A549 (cell line): Measurements from ENCODE around the gene ACTR2.

ENCODE experiments used
- CTCF ChIP-seq: fragments of >200 bp; sonication (Bioruptor Twin); formaldehyde crosslinking; IDR thresholded peaks from 3 replicates; pipeline ENCODE4 v1.5.1; 2016
- ELK1 ChIP-seq: fragments of 150-350 bp; IDR thresholded peaks from 2 replicates; pipeline ENCODE4 v1.6.1; 2014; ENCODE audit warnings: low read depth, mild to moderate bottlenecking, low read length
- EP300 ChIP-seq, 2 experiments: fragments of >200 bp; sonication (Bioruptor Twin); formaldehyde crosslinking; IDR thresholded peaks; 2 replicates in 1 of 2; 3 replicates in 1 of 2; pipeline ENCODE4 v1.6.1; 2016 to 2017
- POLR2A ChIP-seq: IDR thresholded peaks from 2 replicates; pipeline ENCODE4 v1.6.1; 2012; ENCODE audit warnings: mild to moderate bottlenecking, low read length
- RAD21 ChIP-seq, 2 experiments: fragments of >200 bp in 1 of 2; sonication (Bioruptor Twin) in 1 of 2; formaldehyde crosslinking in 1 of 2; IDR thresholded peaks in 1 of 2; conservative IDR thresholded peaks in 1 of 2; 2 replicates in 1 of 2; 3 replicates in 1 of 2; pipeline ENCODE4 v1.6.1; 2012 to 2018; ENCODE audit warnings: inconsistent platforms in 1 of 2
- RARB ChIP-seq: fragments of 250-450 bp; sonication (Bioruptor Pico); IDR thresholded peaks from 2 replicates; pipeline ENCODE4 v1.8.0; 2021; ENCODE audit warnings: mild to moderate bottlenecking, moderate library complexity
- RCOR1 ChIP-seq: fragments of 150-350 bp; IDR thresholded peaks from 2 replicates; pipeline ENCODE4 v1.6.1; 2014; ENCODE audit warnings: antibody characterized with exemption, low read length, low read depth
- REST ChIP-seq: fragments of 200-600 bp; sonication (generic); IDR thresholded peaks from 2 replicates; pipeline ENCODE4 v1.6.1; 2016; ENCODE audit warnings: antibody characterized with exemption, mild to moderate bottlenecking, moderate library complexity
- ZFP36 ChIP-seq: fragments of 450-650 bp; IDR thresholded peaks from 2 replicates; pipeline ENCODE4 v1.6.1; 2014; ENCODE audit warnings: borderline replicate concordance; ENCODE audit not compliant: partially characterized antibody

GRCh38 chr2:65232636-65233035 is 5.0 kb downstream of the ACTR2 start:
- no peak for TF ChIP-seq ELK1
- TF ChIP-seq CTCF = no peak
- TF ChIP-seq EP300 (IDR thresholded peaks at IDR 0.05) = no peak
- no peak for TF ChIP-seq RCOR1
- TF ChIP-seq REST = no peak
- no peak for TF ChIP-seq RAD21 (conservative IDR thresholded peaks at IDR 0.05 in 1 of 2, IDR thresholded peaks at IDR 0.05 in 1 of 2)
- no peak for TF ChIP-seq ZFP36
- TF ChIP-seq RARB (CRISPR knock-in tag) = no peak
- TF ChIP-seq POLR2A = no peak
